Liver (tissue), 3 donors: ENCODE results near the gene GNG8.

Experiments used
- CTCF ChIP-seq: fragments of 150-350 bp; IDR thresholded peaks from 2 replicates; pipeline ENCODE4 v1.5.1; 2017; ENCODE audit warnings: improper control_type of control experiment, low read depth, low read length; ENCODE audit not compliant: missing input control
- GABPA ChIP-seq, 2 donors: IDR thresholded peaks in 1 of 2; conservative IDR thresholded peaks in 1 of 2; 2 replicates each; pipeline ENCODE4 v1.6.1; 2016; ENCODE audit warnings: antibody characterized with exemption in 2 of 2, mild to moderate bottlenecking in 1 of 2, moderate library complexity in 1 of 2
- HNF4A ChIP-seq, 2 donors: conservative IDR thresholded peaks; 2 replicates each; pipeline ENCODE4 v1.6.1; 2016; ENCODE audit warnings: antibody characterized with exemption in 2 of 2, mild to moderate bottlenecking in 2 of 2
- RAD21 ChIP-seq, 2 donors: IDR thresholded peaks; 2 replicates each; pipeline ENCODE4 v1.6.1; 2016; ENCODE audit warnings: antibody characterized with exemption in 2 of 2, mild to moderate bottlenecking in 2 of 2
- RXRA ChIP-seq, 2 donors: IDR thresholded peaks; 2 replicates each; pipeline ENCODE4 v1.6.1; 2017 to 2018; ENCODE audit warnings: antibody characterized with exemption in 2 of 2, mild to moderate bottlenecking in 1 of 2
- SP1 ChIP-seq: IDR thresholded peaks from 2 replicates; pipeline ENCODE4 v1.6.1; 2018; ENCODE audit warnings: antibody characterized with exemption, mild to moderate bottlenecking
- TAF1 ChIP-seq: conservative IDR thresholded peaks from 2 replicates; pipeline ENCODE4 v1.6.1; 2016; ENCODE audit warnings: antibody characterized with exemption, mild to moderate bottlenecking
- YY1 ChIP-seq: IDR thresholded peaks from 2 replicates; pipeline ENCODE4 v1.6.1; 2016; ENCODE audit warnings: antibody characterized with exemption, mild to moderate bottlenecking
- TF ChIP-seq, protein P1 (sequence below): IDR thresholded peaks from 2 replicates; pipeline ENCODE4 v1.6.1; 2016; ENCODE audit warnings: antibody characterized with exemption
- TF ChIP-seq, protein P2 (sequence below): IDR thresholded peaks from 2 replicates; pipeline ENCODE4 v1.6.1; 2016; ENCODE audit warnings: antibody characterized with exemption, mild to moderate bottlenecking
- TF ChIP-seq, protein P3 (sequence below): IDR thresholded peaks from 2 replicates; pipeline ENCODE4 v1.6.1; 2016; ENCODE audit warnings: antibody characterized with exemption
- donor health status: healthy.
- donor health status: healthy.

DNA sequence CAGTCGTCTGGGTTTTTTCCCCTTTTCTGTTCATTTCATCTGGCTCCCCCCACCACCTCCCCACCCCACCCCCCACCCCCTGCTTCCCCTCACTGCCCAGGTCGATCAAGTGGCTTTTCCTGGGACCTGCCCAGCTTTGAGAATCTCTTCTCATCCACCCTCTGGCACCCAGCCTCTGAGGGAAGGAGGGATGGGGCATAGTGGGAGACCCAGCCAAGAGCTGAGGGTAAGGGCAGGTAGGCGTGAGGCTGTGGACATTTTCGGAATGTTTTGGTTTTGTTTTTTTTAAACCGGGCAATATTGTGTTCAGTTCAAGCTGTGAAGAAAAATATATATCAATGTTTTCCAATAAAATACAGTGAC lies 25.6 kb downstream of the GNG8 start:
- no peak for TF ChIP-seq CTCF
- TF ChIP-seq, protein P1, sequence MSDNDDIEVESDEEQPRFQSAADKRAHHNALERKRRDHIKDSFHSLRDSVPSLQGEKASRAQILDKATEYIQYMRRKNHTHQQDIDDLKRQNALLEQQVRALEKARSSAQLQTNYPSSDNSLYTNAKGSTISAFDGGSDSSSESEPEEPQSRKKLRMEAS, result no peak
- TF ChIP-seq, protein P2, sequence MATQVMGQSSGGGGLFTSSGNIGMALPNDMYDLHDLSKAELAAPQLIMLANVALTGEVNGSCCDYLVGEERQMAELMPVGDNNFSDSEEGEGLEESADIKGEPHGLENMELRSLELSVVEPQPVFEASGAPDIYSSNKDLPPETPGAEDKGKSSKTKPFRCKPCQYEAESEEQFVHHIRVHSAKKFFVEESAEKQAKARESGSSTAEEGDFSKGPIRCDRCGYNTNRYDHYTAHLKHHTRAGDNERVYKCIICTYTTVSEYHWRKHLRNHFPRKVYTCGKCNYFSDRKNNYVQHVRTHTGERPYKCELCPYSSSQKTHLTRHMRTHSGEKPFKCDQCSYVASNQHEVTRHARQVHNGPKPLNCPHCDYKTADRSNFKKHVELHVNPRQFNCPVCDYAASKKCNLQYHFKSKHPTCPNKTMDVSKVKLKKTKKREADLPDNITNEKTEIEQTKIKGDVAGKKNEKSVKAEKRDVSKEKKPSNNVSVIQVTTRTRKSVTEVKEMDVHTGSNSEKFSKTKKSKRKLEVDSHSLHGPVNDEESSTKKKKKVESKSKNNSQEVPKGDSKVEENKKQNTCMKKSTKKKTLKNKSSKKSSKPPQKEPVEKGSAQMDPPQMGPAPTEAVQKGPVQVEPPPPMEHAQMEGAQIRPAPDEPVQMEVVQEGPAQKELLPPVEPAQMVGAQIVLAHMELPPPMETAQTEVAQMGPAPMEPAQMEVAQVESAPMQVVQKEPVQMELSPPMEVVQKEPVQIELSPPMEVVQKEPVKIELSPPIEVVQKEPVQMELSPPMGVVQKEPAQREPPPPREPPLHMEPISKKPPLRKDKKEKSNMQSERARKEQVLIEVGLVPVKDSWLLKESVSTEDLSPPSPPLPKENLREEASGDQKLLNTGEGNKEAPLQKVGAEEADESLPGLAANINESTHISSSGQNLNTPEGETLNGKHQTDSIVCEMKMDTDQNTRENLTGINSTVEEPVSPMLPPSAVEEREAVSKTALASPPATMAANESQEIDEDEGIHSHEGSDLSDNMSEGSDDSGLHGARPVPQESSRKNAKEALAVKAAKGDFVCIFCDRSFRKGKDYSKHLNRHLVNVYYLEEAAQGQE, result no peak
- TF ChIP-seq, protein P3, sequence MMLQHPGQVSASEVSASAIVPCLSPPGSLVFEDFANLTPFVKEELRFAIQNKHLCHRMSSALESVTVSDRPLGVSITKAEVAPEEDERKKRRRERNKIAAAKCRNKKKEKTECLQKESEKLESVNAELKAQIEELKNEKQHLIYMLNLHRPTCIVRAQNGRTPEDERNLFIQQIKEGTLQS, result no peak
- TF ChIP-seq RAD21 (IDR thresholded peaks at IDR 0.05), result no peak
- no peak for TF ChIP-seq GABPA (IDR thresholded peaks at IDR 0.05 in 1 of 2, conservative IDR thresholded peaks at IDR 0.05 in 1 of 2)
- TF ChIP-seq HNF4A (conservative IDR thresholded peaks at IDR 0.05), result no peak
- TF ChIP-seq SP1, result no peak
- TF ChIP-seq YY1, result no peak
- no peak for TF ChIP-seq RXRA (IDR thresholded peaks at IDR 0.05)
- no peak for TF ChIP-seq TAF1
